Measurements from ENCODE around the gene GLYR1. TPM values are rescaled to one million over a fixed set of nuclear protein-coding genes. Genes with fewer than 3 reads are reported as not detected.

Gene GLYR1
- polyA plus RNA-seq, 1 donor from 2014 or later: 78.6 TPM

GRCh38 chr16:4805231-4805630 is 41.9 kb downstream of the GLYR1 start:
- H3K9me2 ChIP-seq (ENCODE audit: insufficient read depth, low read length): no peaks in the 10 kb centered on the region
- no peaks in the 10 kb centered on the region for H4K20me1 ChIP-seq (ENCODE audit: insufficient read depth)
- H3K4me3 ChIP-seq (ENCODE audit: low read length): no peak overlapping the region
- H3K9me3 ChIP-seq (ENCODE audit: low read length): no peaks in the 10 kb centered on the region
- H3K27me3 ChIP-seq (ENCODE audit: insufficient read depth, low read depth, low read length): no peaks in the 10 kb centered on the region
- no peak overlapping the region for H3K9ac ChIP-seq (ENCODE audit: low read length)
- H2AFZ ChIP-seq (ENCODE audit: low read depth, low read length): no peak overlapping the region
- no peaks in the 10 kb centered on the region for H3K36me3 ChIP-seq (ENCODE audit: insufficient read depth, low read length)
- H3K4me2 ChIP-seq (ENCODE audit: low read length): no peak overlapping the region
- no peaks in the 10 kb centered on the region for H3K79me2 ChIP-seq (replicated peaks; ENCODE audit: insufficient read depth, low read length)
- TF ChIP-seq REST (IDR thresholded peaks at IDR 0.05; ENCODE audit: borderline replicate concordance) (no peak), POLR2AphosphoS5 (IDR thresholded peaks at IDR 0.05) (no peak), MXI1 (conservative IDR thresholded peaks at IDR 0.05; ENCODE audit: poor library complexity, severe bottlenecking) (no peak), RAD21 (conservative IDR thresholded peaks at IDR 0.05) (no peak), EP300 (conservative IDR thresholded peaks at IDR 0.05; ENCODE audit: poor library complexity, severe bottlenecking) (no peak)
- no peak overlapping the region for H3K27ac ChIP-seq (ENCODE audit: low read length)
- no peaks in the 10 kb centered on the region for H3F3A ChIP-seq (ENCODE audit: insufficient read depth, low read length, poor library complexity, severe bottlenecking)

- Histone ChIP-seq H3K36me3 (ENCODE audit: insufficient read depth, low read length) (no peaks in the 10 kb centered on the region), H3F3A (ENCODE audit: insufficient read depth, low read length, poor library complexity, severe bottlenecking) (no peaks in the 10 kb centered on the region), H4K20me1 (ENCODE audit: insufficient read depth) (no peaks in the 10 kb centered on the region), H3K9ac (ENCODE audit: low read length) (peak overlapping the region; percentile 83), H3K79me2 (replicated peaks; ENCODE audit: insufficient read depth, low read length) (no peaks in the 10 kb centered on the region), H3K27me3 (ENCODE audit: insufficient read depth, low read depth, low read length) (no peaks in the 10 kb centered on the region), H2AFZ (ENCODE audit: low read depth, low read length) (no peak overlapping the region), H3K9me2 (ENCODE audit: insufficient read depth, low read length) (no peaks in the 10 kb centered on the region), H3K27ac (ENCODE audit: low read length) (peak overlapping the region; percentile 86), H3K9me3 (ENCODE audit: low read length) (no peaks in the 10 kb centered on the region), H3K4me2 (ENCODE audit: low read length) (no peak overlapping the region), H3K4me3 (ENCODE audit: low read length) (no peak overlapping the region)
- TF ChIP-seq REST (IDR thresholded peaks at IDR 0.05; ENCODE audit: borderline replicate concordance) (no peak), EP300 (conservative IDR thresholded peaks at IDR 0.05; ENCODE audit: poor library complexity, severe bottlenecking) (no peak), MXI1 (conservative IDR thresholded peaks at IDR 0.05; ENCODE audit: poor library complexity, severe bottlenecking) (no peak), SMC3 (conservative IDR thresholded peaks at IDR 0.05; ENCODE audit: poor library complexity) (no peak), CTCF (IDR thresholded peaks at IDR 0.05; ENCODE audit: poor library complexity, severe bottlenecking) (no peak), RAD21 (conservative IDR thresholded peaks at IDR 0.05) (no peak)
These were observed 43.0 kb downstream of the GLYR1 start for GRCh38 chr16:4803898-4804762.

Data from neural cell (in vitro differentiated cells).